Karpas-422 (cell line): ENCODE data around the gene PRRT2. TPM values are rescaled to one million over a fixed set of nuclear protein-coding genes. Genes with fewer than 3 reads are reported as not detected.

Experiments
- DNase-seq: peaks from one replicate; pipeline ENCODE4 v3.0.0-alpha.2; 2015
- H2AFZ ChIP-seq: fragments of 200-600 bp; sonication (generic); 2 replicates; pipeline ENCODE4 v1.6.1; 2014; ENCODE audit warnings: antibody characterized with exemption, low read length, mixed read lengths
- H3K27ac ChIP-seq: fragments of 200-600 bp; sonication (generic); 2 replicates; pipeline ENCODE4 v1.5.1; 2014; ENCODE audit warnings: mild to moderate bottlenecking, low read length, moderate library complexity
- H3K27me3 ChIP-seq: fragments of 200-600 bp; sonication (generic); 2 replicates; pipeline ENCODE4 v1.6.1; 2014; ENCODE audit warnings: low read length, mixed read lengths
- H3K36me3 ChIP-seq: fragments of 200-600 bp; sonication (generic); 2 replicates; pipeline ENCODE4 v1.6.1; 2014; ENCODE audit warnings: low read length, mixed read lengths; ENCODE audit not compliant: insufficient read depth
- H3K4me1 ChIP-seq: fragments of 200-600 bp; sonication (generic); 2 replicates; pipeline ENCODE4 v1.6.1; 2014; ENCODE audit warnings: mild to moderate bottlenecking, low read length, mixed read lengths
- H3K4me2 ChIP-seq: fragments of 200-600 bp; sonication (generic); 2 replicates; pipeline ENCODE4 v1.6.1; 2014; ENCODE audit warnings: low read length, low read depth, mild to moderate bottlenecking; ENCODE audit not compliant: poor library complexity, severe bottlenecking
- H3K4me3 ChIP-seq: fragments of 200-600 bp; sonication (generic); 2 replicates; pipeline ENCODE4 v1.5.1; 2014; ENCODE audit warnings: mild to moderate bottlenecking, antibody characterized with exemption, low read length, mixed read lengths
- H3K79me2 ChIP-seq: fragments of 200-600 bp; sonication (generic); 2 replicates; pipeline ENCODE4 v1.6.1; 2014; ENCODE audit warnings: mild to moderate bottlenecking, low read length, mixed read lengths
- H3K9ac ChIP-seq: fragments of 200-600 bp; sonication (generic); 2 replicates; pipeline ENCODE4 v1.6.0; 2014; ENCODE audit warnings: low read length
- H3K9me2 ChIP-seq: fragments of 200-600 bp; sonication (generic), shearing (Covaris generic); replicated peaks from 2 replicates; pipeline ENCODE4 v1.6.0; 2014; ENCODE audit warnings: mild to moderate bottlenecking, low read length, moderate library complexity; ENCODE audit not compliant: insufficient read depth
- H3K9me3 ChIP-seq: fragments of 300-700, 200-600 bp; sonication (generic); 2 replicates; pipeline ENCODE4 v1.6.1; 2014; ENCODE audit warnings: low read length, mixed read lengths
- H4K20me1 ChIP-seq: fragments of 200-600 bp; sonication (generic); 2 replicates; pipeline ENCODE4 v1.6.1; 2014; ENCODE audit warnings: mild to moderate bottlenecking, antibody characterized with exemption, low read length, low read depth; ENCODE audit not compliant: insufficient read depth
- small RNA-seq: library from RNA; depleted of rRNA; stranded (forward); fragments of <200 nt; gene quantifications from one replicate; pipeline ENCODE3, GENCODE V24; 2014
- total RNA-seq: library from RNA; depleted of rRNA; stranded (reverse); fragments of >200 nt; shearing (Covaris generic); gene quantifications from 2 replicates; pipeline ENCODE4 v1.2.3, GENCODE V29; 2014; ENCODE audit warnings: low replicate concordance; rRNA removed

Gene PRRT2
- total RNA-seq, 1 experiment from 2014 or later, result 3.5 TPM

DNA sequence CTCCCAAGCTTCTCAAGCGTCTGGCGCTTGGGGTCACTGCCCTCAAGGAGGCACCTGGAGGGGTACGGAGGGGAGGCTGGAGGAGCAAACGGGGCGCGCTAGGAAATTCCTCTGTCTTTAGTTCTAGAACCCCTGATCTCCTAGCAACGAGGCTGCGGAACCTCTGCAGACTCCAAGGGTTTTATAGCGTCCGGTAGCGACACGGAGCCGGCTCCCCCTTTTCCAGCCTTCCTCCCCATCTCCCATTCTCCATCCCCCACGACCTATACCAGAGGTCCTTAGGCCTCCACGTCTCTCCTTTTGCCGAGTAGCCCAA lies 51.6 kb downstream of the PRRT2 start:
- peaks cover 12% of the 10 kb centered on the region for H3K4me1 ChIP-seq
- peaks cover 9% of the 10 kb centered on the region for H3K79me2 ChIP-seq
- no peak overlapping the region for H3K27ac ChIP-seq
- H3K4me2 ChIP-seq, result peak overlapping the region; percentile 71
- no peaks in the 10 kb centered on the region for H3K36me3 ChIP-seq
- H2AFZ ChIP-seq, result 0 out of 2 replicates have a peak overlapping the region, but pooled peaks have one; percentile 42
- no peak for DNase-seq
- H3K9ac ChIP-seq, result 0 out of 2 replicates have a peak overlapping the region, but pooled peaks have one; percentile 34
- H3K4me3 ChIP-seq, result no peak overlapping the region
- no peaks in the 10 kb centered on the region for H4K20me1 ChIP-seq
- no peaks in the 10 kb centered on the region for H3K9me2 ChIP-seq
- H3K9me3 ChIP-seq, result no peaks in the 10 kb centered on the region
- no peaks in the 10 kb centered on the region for H3K27me3 ChIP-seq

DNA sequence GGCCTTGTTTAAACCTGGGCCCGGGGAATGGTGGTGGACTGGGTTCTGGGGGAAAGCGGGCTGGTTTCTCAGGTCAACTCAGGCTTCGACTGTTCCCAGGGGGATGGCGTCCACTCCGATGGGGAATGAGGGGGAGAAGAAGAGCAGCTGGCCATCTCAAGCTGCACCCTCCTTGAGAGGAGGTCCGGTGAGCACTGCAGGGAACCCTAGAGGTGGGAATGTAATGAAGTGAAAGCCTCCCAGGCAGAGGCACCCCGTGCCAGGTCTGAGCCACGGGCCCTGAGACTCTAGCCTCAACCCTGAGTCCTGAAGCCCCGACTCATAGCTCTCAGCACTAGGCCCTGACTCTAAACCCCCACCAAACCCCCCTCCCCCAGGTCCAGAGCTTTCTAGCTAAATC lies 52.2 kb downstream of the PRRT2 start:
- DNase-seq, result no peak
- no peaks in the 10 kb centered on the region for H3K9me3 ChIP-seq
- no peaks in the 10 kb centered on the region for H3K27me3 ChIP-seq
- H2AFZ ChIP-seq, result no peak overlapping the region
- no peak overlapping the region for H3K4me2 ChIP-seq
- no peaks in the 10 kb centered on the region for H3K36me3 ChIP-seq
- H3K9me2 ChIP-seq, result no peaks in the 10 kb centered on the region
- no peak overlapping the region for H3K4me3 ChIP-seq
- H4K20me1 ChIP-seq, result no peaks in the 10 kb centered on the region
- H3K27ac ChIP-seq, result no peak overlapping the region
- H3K4me1 ChIP-seq, result peaks cover 12% of the 10 kb centered on the region
- H3K9ac ChIP-seq, result no peak overlapping the region
- H3K79me2 ChIP-seq, result peaks cover 9% of the 10 kb centered on the region

Small RNA genes within 50 kb of the gene (small RNA-seq; reads per million reads assigned to genes)
- gene AC009133.6, result not detected
- not detected for gene AC120114.4

Other genes with a start within 250 kb of the PRRT2 start
- 0.63 and 1.0 TPM in 2 replicates for gene SPN, start 148.9 kb upstream of the PRRT2 start, total RNA-seq
- gene QPRT, start 133.0 kb upstream of the PRRT2 start, total RNA-seq, result 39.6 and 45.8 TPM in 2 replicates
- gene C16orf54, start 66.2 kb upstream of the PRRT2 start, total RNA-seq, result 0.86 and 2.5 TPM in 2 replicates
- not detected in 2 replicates for gene ZG16, start 33.9 kb upstream of the PRRT2 start, total RNA-seq
- 75.4 and 105 TPM in 2 replicates for gene KIF22, start 21.4 kb upstream of the PRRT2 start, total RNA-seq
- 118 and 320 TPM in 2 replicates for gene MAZ, start 5.7 kb upstream of the PRRT2 start, total RNA-seq
- gene PAGR1, start 4.0 kb downstream of the PRRT2 start, total RNA-seq, result 25.4 and 69.2 TPM in 2 replicates
- 7.8 and 25.7 TPM in 2 replicates for gene MVP, start 8.3 kb downstream of the PRRT2 start, total RNA-seq
- 48.1 and 57.4 TPM in 2 replicates for gene CDIPT, start 51.0 kb downstream of the PRRT2 start, total RNA-seq
- gene SEZ6L2, start 87.4 kb downstream of the PRRT2 start, total RNA-seq, result 0.04 TPM in 1 of 2 replicates, not detected in the other
- gene ASPHD1, start 88.3 kb downstream of the PRRT2 start, total RNA-seq, result 0.19 and 2.2 TPM in 2 replicates
- gene KCTD13, start 114.0 kb downstream of the PRRT2 start, total RNA-seq, result 14.2 and 52.9 TPM in 2 replicates
- 120 and 128 TPM in 2 replicates for gene TMEM219, start 149.9 kb downstream of the PRRT2 start, total RNA-seq
- gene TAOK2, start 161.7 kb downstream of the PRRT2 start, total RNA-seq, result 21.5 and 30.7 TPM in 2 replicates
- gene HIRIP3, start 183.4 kb downstream of the PRRT2 start, total RNA-seq, result 9.6 and 22.1 TPM in 2 replicates
- gene INO80E, start 184.0 kb downstream of the PRRT2 start, total RNA-seq, result 67.7 and 94.0 TPM in 2 replicates
- not detected in 2 replicates for gene DOC2A, start 198.8 kb downstream of the PRRT2 start, total RNA-seq
- gene C16orf92, start 211.0 kb downstream of the PRRT2 start, total RNA-seq, result not detected in 2 replicates
- gene TLCD3B, start 219.1 kb downstream of the PRRT2 start, total RNA-seq, result 1.0 TPM in 1 of 2 replicates, not detected in the other